Nephron progenitor cell (in vitro differentiated cells): ENCODE results near the gene CSNK1G3.
"Not testable (repeated sequence)": the region's sequence is repeated elsewhere in the genome, so short reads cannot be mapped to it uniquely, and the experiment has no call there.

Experiments
- DNase-seq: peaks from one replicate; pipeline ENCODE4 v3.0.0; 2021
- H3K27ac Mint-ChIP-seq: 2 replicates; pipeline ENCODE4 v1.8.0; 2021; ENCODE audit warnings: mild to moderate bottlenecking, moderate library complexity, mixed read lengths
- H3K27me3 Mint-ChIP-seq: 2 replicates; pipeline ENCODE4 v1.8.0; 2021; ENCODE audit warnings: mild to moderate bottlenecking, low read depth, mixed read lengths; ENCODE audit not compliant: poor library complexity
- H3K36me3 Mint-ChIP-seq: 2 replicates; pipeline ENCODE4 v1.8.0; 2021; ENCODE audit warnings: low read depth, mixed read lengths
- H3K4me1 Mint-ChIP-seq: 2 replicates; pipeline ENCODE4 v1.8.0; 2021; ENCODE audit warnings: mixed read lengths
- H3K4me3 Mint-ChIP-seq: 2 replicates; pipeline ENCODE4 v1.8.0; 2021; ENCODE audit warnings: mild to moderate bottlenecking, moderate library complexity, mixed read lengths
- H3K9me3 Mint-ChIP-seq: 2 replicates; pipeline ENCODE4 v1.8.0; 2021; ENCODE audit warnings: mild to moderate bottlenecking, moderate library complexity, mixed read lengths
- CTCF ChIP-seq: fragments of 200-600 bp; sonication (generic); IDR thresholded peaks from 2 replicates; pipeline ENCODE4 v1.5.0; 2021; ENCODE audit warnings: antibody characterized with exemption

Gene CSNK1G3

GRCh38 chr5:123478546-123478945 is 33.4 kb upstream of the CSNK1G3 start:
- Mint-ChIP-seq H3K36me3 (no peaks in the 10 kb centered on the region), H3K4me1 (no peaks in the 10 kb centered on the region), H3K27me3 (peaks cover 4% of the 10 kb centered on the region), H3K9me3 (no peaks in the 10 kb centered on the region), H3K4me3 (no peak overlapping the region), H3K27ac (no peak overlapping the region)
- no peak for DNase-seq
- no peak for TF ChIP-seq CTCF

GRCh38 chr5:123482258-123482657 is 29.7 kb upstream of the CSNK1G3 start:
- Mint-ChIP-seq H3K4me3 (no peak overlapping the region), H3K9me3 (no peaks in the 10 kb centered on the region), H3K27me3 (peaks cover 9% of the 10 kb centered on the region), H3K36me3 (no peaks in the 10 kb centered on the region), H3K27ac (no peak overlapping the region), H3K4me1 (no peaks in the 10 kb centered on the region)
- no peak for TF ChIP-seq CTCF
- DNase-seq = no peak

DNA sequence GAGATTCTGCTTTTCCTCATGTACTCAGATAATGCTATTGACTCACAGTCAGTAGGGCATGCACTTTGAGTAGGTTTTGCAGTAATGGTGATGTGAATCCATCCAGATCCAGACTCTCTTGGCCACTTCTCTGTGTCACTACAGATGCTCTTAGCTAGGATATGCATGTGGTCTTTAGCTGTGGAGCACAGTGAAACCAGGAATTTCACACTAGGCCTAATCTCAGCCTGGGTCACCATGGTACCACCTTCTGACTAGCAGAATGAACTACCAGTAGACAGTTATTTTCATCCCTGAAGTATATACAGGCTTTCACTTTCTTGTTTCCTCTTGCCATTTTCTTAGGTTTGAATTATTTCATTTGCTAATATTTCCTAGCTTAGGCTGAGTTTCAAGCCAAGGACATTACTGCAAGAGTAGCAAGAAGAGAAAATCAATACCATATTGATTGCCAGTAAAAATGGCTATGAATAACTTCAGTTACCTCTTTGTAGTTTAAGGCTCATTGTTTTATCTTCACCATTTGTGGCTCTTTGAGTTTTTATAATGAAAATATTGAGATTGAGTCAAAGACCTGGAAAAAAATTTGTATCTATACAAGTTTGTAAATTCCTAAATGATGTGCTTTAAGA is 28.4 kb upstream of the CSNK1G3 start:
- DNase-seq = no peak
- Mint-ChIP-seq H3K4me1 (no peaks in the 10 kb centered on the region), H3K36me3 (no peaks in the 10 kb centered on the region), H3K9me3 (no peaks in the 10 kb centered on the region), H3K27ac (no peak overlapping the region), H3K4me3 (no peak overlapping the region), H3K27me3 (peaks cover 9% of the 10 kb centered on the region)
- no peak for TF ChIP-seq CTCF

- no peak for TF ChIP-seq CTCF
- no peak overlapping the region for H3K27ac Mint-ChIP-seq
- peaks cover 9% of the 10 kb centered on the region for H3K27me3 Mint-ChIP-seq
- H3K9me3 Mint-ChIP-seq = no peaks in the 10 kb centered on the region
- H3K36me3 Mint-ChIP-seq = no peaks in the 10 kb centered on the region
- no peaks in the 10 kb centered on the region for H3K4me1 Mint-ChIP-seq
- H3K4me3 Mint-ChIP-seq = no peak overlapping the region
- DNase-seq = no peak
Observed at GRCh38 chr5:123485275-123485674, 26.7 kb upstream of the CSNK1G3 start.

- Mint-ChIP-seq H3K36me3 (no peaks in the 10 kb centered on the region), H3K4me1 (no peaks in the 10 kb centered on the region), H3K27ac (no peak overlapping the region), H3K27me3 (peaks cover 9% of the 10 kb centered on the region), H3K9me3 (no peaks in the 10 kb centered on the region), H3K4me3 (no peak overlapping the region)
- TF ChIP-seq CTCF = no peak
- no peak for DNase-seq
Observed at GRCh38 chr5:123486951-123487655, 24.9 kb upstream of the CSNK1G3 start.

- Mint-ChIP-seq H3K9me3 (no peaks in the 10 kb centered on the region), H3K36me3 (no peaks in the 10 kb centered on the region)
Observed at GRCh38 chr5:123490974-123491373, 21.0 kb upstream of the CSNK1G3 start.

DNA sequence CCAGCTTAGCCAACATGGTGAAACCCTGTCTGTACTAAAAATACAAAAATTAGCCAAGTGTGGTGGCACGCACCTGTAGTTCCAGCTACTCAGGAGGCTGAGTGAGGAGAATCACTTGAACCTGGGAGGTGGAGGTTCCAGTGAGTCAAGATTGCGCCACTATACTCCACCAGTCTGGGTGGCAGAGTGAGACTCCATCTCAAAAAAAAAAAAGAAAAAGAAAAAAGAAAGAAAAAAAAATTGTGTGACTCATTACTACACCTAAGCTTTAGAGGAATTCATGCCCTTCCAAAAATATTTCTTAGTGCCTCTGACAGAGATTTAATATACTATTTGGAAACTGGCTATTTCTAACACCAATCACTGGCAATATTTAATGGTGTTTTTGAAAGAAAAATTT is 16.8 kb upstream of the CSNK1G3 start:
- not testable (repeated sequence) for H3K27ac Mint-ChIP-seq, H3K27me3 Mint-ChIP-seq, H3K36me3 Mint-ChIP-seq, DNase-seq, H3K4me3 Mint-ChIP-seq, H3K9me3 Mint-ChIP-seq, H3K4me1 Mint-ChIP-seq

More at GRCh38 chr5:123490974-123491373, 21.0 kb upstream of the CSNK1G3 start:
- no peak for DNase-seq
- no peak overlapping the region for H3K27ac Mint-ChIP-seq
- H3K4me3 Mint-ChIP-seq = no peak overlapping the region
- H3K27me3 Mint-ChIP-seq = peaks cover 9% of the 10 kb centered on the region
- no peaks in the 10 kb centered on the region for H3K4me1 Mint-ChIP-seq
- TF ChIP-seq CTCF = no peak
